ENCODE results near the gene ITPK1. TPM values are rescaled to one million over a fixed set of nuclear protein-coding genes. Genes with fewer than 3 reads are reported as not detected.
A peak's percentile ranks its signal among the peaks of the same experiment; 100 is the strongest.

The ITPK1 gene
- polyA plus RNA-seq, 4 donors = 98.8 to 153 (median 138) TPM

- no peak for FAIRE-seq
- no peaks in the 10 kb centered on the region for H3K27me3 ChIP-seq (ENCODE audit: control insufficient read depth in 3 of 3, insufficient read depth in 3 of 3, low read length in 3 of 3)
- WGBS, 3 donors = 45 to 67% (median 67%) methylated on average over 13 of the region's 13 CpGs
- no peak overlapping the region for H3K4me3 ChIP-seq (ENCODE audit: low read depth in 1 of 3, low read length in 3 of 3)
- peak overlapping the region; percentile 63 to 88 (median 83) for H3K27ac ChIP-seq (ENCODE audit: low read depth in 1 of 3, low read length in 2 of 3)
- peaks cover 11 to 68% (median 14%) of the 10 kb centered on the region in 3 donors for H3K4me1 ChIP-seq (ENCODE audit: control insufficient read depth in 3 of 3, insufficient read depth in 2 of 3, low read depth in 1 of 3, low read length in 2 of 3)
- H3K36me3 ChIP-seq (ENCODE audit: control insufficient read depth in 3 of 3, insufficient read depth in 2 of 3, low read depth in 1 of 3, low read length in 3 of 3) = peaks cover 0 to 85% (median 2%) of the 10 kb centered on the region in 3 donors
- no peaks in the 10 kb centered on the region for H3K9me3 ChIP-seq (ENCODE audit: control insufficient read depth in 2 of 2, insufficient read depth in 1 of 2, low read depth in 1 of 2, low read length in 1 of 2)
- DNase-seq = peak; percentile 41 to 51
Observed at GRCh38 chr14:93010522-93011140, 105.1 kb downstream of the ITPK1 start.

- FAIRE-seq = no peak
- peaks cover 0 to 84% (median 0%) of the 10 kb centered on the region in 3 donors for H3K36me3 ChIP-seq (ENCODE audit: control insufficient read depth in 3 of 3, insufficient read depth in 2 of 3, low read depth in 1 of 3, low read length in 3 of 3)
- H3K9me3 ChIP-seq (ENCODE audit: control insufficient read depth in 2 of 2, insufficient read depth in 1 of 2, low read depth in 1 of 2, low read length in 1 of 2) = no peaks in the 10 kb centered on the region
- peak overlapping the region; percentile 13 to 88 (median 83) for H3K27ac ChIP-seq (ENCODE audit: low read depth in 1 of 3, low read length in 2 of 3)
- DNase-seq = no peak
- no peaks in the 10 kb centered on the region for H3K27me3 ChIP-seq (ENCODE audit: control insufficient read depth in 3 of 3, insufficient read depth in 3 of 3, low read length in 3 of 3)
- H3K4me1 ChIP-seq (ENCODE audit: control insufficient read depth in 3 of 3, insufficient read depth in 2 of 3, low read depth in 1 of 3, low read length in 2 of 3) = peaks cover 11 to 68% (median 14%) of the 10 kb centered on the region in 3 donors
- no peak overlapping the region for H3K4me3 ChIP-seq (ENCODE audit: low read depth in 1 of 3, low read length in 3 of 3)
- WGBS, 3 donors = 44 to 58% (median 50%) methylated on average over 11 of the region's 11 CpGs
Observed at GRCh38 chr14:93010130-93010499, 105.6 kb downstream of the ITPK1 start.

GRCh38 chr14:93009471-93010129, 106.1 kb downstream of the ITPK1 start:
- WGBS, 3 donors = 80 to 88% (median 87%) methylated on average over 17 of the region's 17 CpGs
- Histone ChIP-seq H3K27ac (ENCODE audit: low read depth in 1 of 3, low read length in 2 of 3) (peak overlapping the region in 2 of 3 donors; percentile 2 to 83), H3K36me3 (ENCODE audit: control insufficient read depth in 3 of 3, insufficient read depth in 2 of 3, low read depth in 1 of 3, low read length in 3 of 3) (peaks cover 0 to 84% (median 0%) of the 10 kb centered on the region in 3 donors), H3K9me3 (ENCODE audit: control insufficient read depth in 2 of 2, insufficient read depth in 1 of 2, low read depth in 1 of 2, low read length in 1 of 2) (no peaks in the 10 kb centered on the region), H3K27me3 (ENCODE audit: control insufficient read depth in 3 of 3, insufficient read depth in 3 of 3, low read length in 3 of 3) (no peaks in the 10 kb centered on the region), H3K4me1 (ENCODE audit: control insufficient read depth in 3 of 3, insufficient read depth in 2 of 3, low read depth in 1 of 3, low read length in 2 of 3) (peaks cover 11 to 65% (median 14%) of the 10 kb centered on the region in 3 donors), H3K4me3 (ENCODE audit: low read depth in 1 of 3, low read length in 3 of 3) (no peak overlapping the region)
- FAIRE-seq (no peak), DNase-seq (no peak)

- no peak overlapping the region for H3K4me3 ChIP-seq (ENCODE audit: low read depth in 1 of 3, low read length in 3 of 3)
- no peaks in the 10 kb centered on the region for H3K27me3 ChIP-seq (ENCODE audit: control insufficient read depth in 3 of 3, insufficient read depth in 3 of 3, low read length in 3 of 3)
- DNase-seq (peak in 1 of 2 donors; percentile 32), FAIRE-seq (no peak)
- H3K9me3 ChIP-seq (ENCODE audit: control insufficient read depth in 2 of 2, insufficient read depth in 1 of 2, low read depth in 1 of 2, low read length in 1 of 2) = no peaks in the 10 kb centered on the region
- peaks cover 6 to 54% (median 14%) of the 10 kb centered on the region in 3 donors for H3K4me1 ChIP-seq (ENCODE audit: control insufficient read depth in 3 of 3, insufficient read depth in 2 of 3, low read depth in 1 of 3, low read length in 2 of 3)
- peak overlapping the region in 2 of 3 donors; percentile 7 to 8 for H3K27ac ChIP-seq (ENCODE audit: low read depth in 1 of 3, low read length in 2 of 3)
- 44 to 63% (median 55%) methylated on average over 9 of the region's 9 CpGs for WGBS, 3 donors
- H3K36me3 ChIP-seq (ENCODE audit: control insufficient read depth in 3 of 3, insufficient read depth in 2 of 3, low read depth in 1 of 3, low read length in 3 of 3) = peaks cover 0 to 83% (median 0%) of the 10 kb centered on the region in 3 donors
Observed at GRCh38 chr14:93008381-93008780, 107.3 kb downstream of the ITPK1 start.

- DNase-seq (peak in 1 of 2 donors; percentile 72), FAIRE-seq (no peak)
- no peak overlapping the region for H3K4me3 ChIP-seq (ENCODE audit: low read depth in 1 of 3, low read length in 3 of 3)
- peaks cover 0 to 90% (median 0%) of the 10 kb centered on the region in 3 donors for H3K36me3 ChIP-seq (ENCODE audit: control insufficient read depth in 3 of 3, insufficient read depth in 2 of 3, low read depth in 1 of 3, low read length in 3 of 3)
- peaks cover 6 to 44% (median 12%) of the 10 kb centered on the region in 3 donors for H3K4me1 ChIP-seq (ENCODE audit: control insufficient read depth in 3 of 3, insufficient read depth in 2 of 3, low read depth in 1 of 3, low read length in 2 of 3)
- no peaks in the 10 kb centered on the region for H3K27me3 ChIP-seq (ENCODE audit: control insufficient read depth in 3 of 3, insufficient read depth in 3 of 3, low read length in 3 of 3)
- no peaks in the 10 kb centered on the region for H3K9me3 ChIP-seq (ENCODE audit: control insufficient read depth in 2 of 2, insufficient read depth in 1 of 2, low read depth in 1 of 2, low read length in 1 of 2)
- peak overlapping the region; percentile 8 to 65 (median 45) for H3K27ac ChIP-seq (ENCODE audit: low read depth in 1 of 3, low read length in 2 of 3)
- WGBS, 3 donors = 46 to 62% (median 55%) methylated on average over 15 of the region's 15 CpGs
Observed at GRCh38 chr14:93007225-93007997, 108.3 kb downstream of the ITPK1 start.

- Histone ChIP-seq H3K27ac (ENCODE audit: low read depth in 1 of 3, low read length in 2 of 3) (peak overlapping the region in 2 of 3 donors; percentile 32 to 45), H3K4me3 (ENCODE audit: low read depth in 1 of 3, low read length in 3 of 3) (no peak overlapping the region), H3K4me1 (ENCODE audit: control insufficient read depth in 3 of 3, insufficient read depth in 2 of 3, low read depth in 1 of 3, low read length in 2 of 3) (peaks cover 4 to 36% (median 12%) of the 10 kb centered on the region in 3 donors), H3K36me3 (ENCODE audit: control insufficient read depth in 3 of 3, insufficient read depth in 2 of 3, low read depth in 1 of 3, low read length in 3 of 3) (peaks cover 0 to 96% (median 0%) of the 10 kb centered on the region in 3 donors), H3K27me3 (ENCODE audit: control insufficient read depth in 3 of 3, insufficient read depth in 3 of 3, low read length in 3 of 3) (no peaks in the 10 kb centered on the region), H3K9me3 (ENCODE audit: control insufficient read depth in 2 of 2, insufficient read depth in 1 of 2, low read depth in 1 of 2, low read length in 1 of 2) (no peaks in the 10 kb centered on the region)
- DNase-seq (no peak), FAIRE-seq (no peak)
- WGBS, 3 donors = 68 to 71% (median 68%) methylated on average over 6 of the region's 6 CpGs
Observed at GRCh38 chr14:93006567-93007051, 109.1 kb downstream of the ITPK1 start.

GRCh38 chr14:93005838-93006237, 109.9 kb downstream of the ITPK1 start:
- Histone ChIP-seq H3K4me1 (ENCODE audit: control insufficient read depth in 3 of 3, insufficient read depth in 2 of 3, low read depth in 1 of 3, low read length in 2 of 3) (peaks cover 4 to 28% (median 12%) of the 10 kb centered on the region in 3 donors), H3K27ac (ENCODE audit: low read depth in 1 of 3, low read length in 2 of 3) (peak overlapping the region in 1 of 3 donors; percentile 6), H3K4me3 (ENCODE audit: low read depth in 1 of 3, low read length in 3 of 3) (no peak overlapping the region), H3K36me3 (ENCODE audit: control insufficient read depth in 3 of 3, insufficient read depth in 2 of 3, low read depth in 1 of 3, low read length in 3 of 3) (peaks cover 0 to 94% (median 0%) of the 10 kb centered on the region in 3 donors), H3K9me3 (ENCODE audit: control insufficient read depth in 2 of 2, insufficient read depth in 1 of 2, low read depth in 1 of 2, low read length in 1 of 2) (no peaks in the 10 kb centered on the region), H3K27me3 (ENCODE audit: control insufficient read depth in 3 of 3, insufficient read depth in 3 of 3, low read length in 3 of 3) (no peaks in the 10 kb centered on the region)
- FAIRE-seq = no peak
- 83 to 85% (median 84%) methylated on average over 8 of the region's 8 CpGs for WGBS, 3 donors
- no peak for DNase-seq

Measured in small intestine (tissue), 7 donors.